Glomerular visceral epithelial cell (primary cell): ENCODE data around the gene TSHZ2.
"Not testable (repeated sequence)": the region's sequence is repeated elsewhere in the genome, so short reads cannot be mapped to it uniquely, and the experiment has no call there.

Source experiments
- DNase-seq: peaks from one replicate; pipeline ENCODE4 v3.0.0-alpha.2; 2016; ENCODE audit errors: extremely low spot score

The TSHZ2 gene

GRCh38 chr20:53316206-53316937, 344.2 kb downstream of the TSHZ2 start:
- DNase-seq, result no peak

- no peak for DNase-seq
These were observed 347.0 kb downstream of the TSHZ2 start for GRCh38 chr20:53319200-53319599.

GRCh38 chr20:53319716-53320115, 347.6 kb downstream of the TSHZ2 start:
- no peak for DNase-seq

- DNase-seq, result no peak
These were observed 348.5 kb downstream of the TSHZ2 start for GRCh38 chr20:53320701-53321100.

GRCh38 chr20:53321596-53321995, 349.4 kb downstream of the TSHZ2 start:
- no peak for DNase-seq

GRCh38 chr20:53322651-53323050, 350.5 kb downstream of the TSHZ2 start:
- DNase-seq, result no peak

- not testable (repeated sequence) for DNase-seq
These were observed 351.3 kb downstream of the TSHZ2 start for GRCh38 chr20:53323460-53323859.

GRCh38 chr20:53324816-53325215, 352.7 kb downstream of the TSHZ2 start:
- no peak for DNase-seq

- DNase-seq, result no peak
These were observed 356.8 kb downstream of the TSHZ2 start for GRCh38 chr20:53328961-53329360.

GRCh38 chr20:53329781-53330180, 357.6 kb downstream of the TSHZ2 start:
- DNase-seq, result no peak

GRCh38 chr20:53330601-53331140, 358.5 kb downstream of the TSHZ2 start:
- no peak for DNase-seq

- DNase-seq, result peak; percentile 5
These were observed 359.2 kb downstream of the TSHZ2 start for GRCh38 chr20:53331151-53331973.

GRCh38 chr20:53332022-53332837, 360.1 kb downstream of the TSHZ2 start:
- DNase-seq, result no peak

- DNase-seq, result no peak
These were observed 362.7 kb downstream of the TSHZ2 start for GRCh38 chr20:53334861-53335260.

- no peak for DNase-seq
These were observed 363.4 kb downstream of the TSHZ2 start for GRCh38 chr20:53335555-53335954.

- DNase-seq, result no peak
These were observed 364.7 kb downstream of the TSHZ2 start for GRCh38 chr20:53336892-53337291.

- no peak for DNase-seq
These were observed 365.4 kb downstream of the TSHZ2 start for GRCh38 chr20:53337390-53338101.

GRCh38 chr20:53338716-53339115, 366.6 kb downstream of the TSHZ2 start:
- DNase-seq, result no peak

GRCh38 chr20:53342429-53342828, 370.3 kb downstream of the TSHZ2 start:
- DNase-seq, result no peak

GRCh38 chr20:53343448-53343847, 371.3 kb downstream of the TSHZ2 start:
- no peak for DNase-seq

GRCh38 chr20:53344891-53345290, 372.7 kb downstream of the TSHZ2 start:
- DNase-seq, result no peak
